Lung microvascular endothelial cell (primary cell): Measurements from ENCODE around the gene ZSCAN22. TPM values are rescaled to one million over a fixed set of nuclear protein-coding genes. Genes with fewer than 3 reads are reported as not detected.

Source experiments
- DNase-seq, 2 donors: peaks; one replicate each; pipeline versions ENCODE4 v3.0.0 to v3.0.0-alpha.2; 2010; ENCODE audit warnings: low read depth in 2 of 2
- total RNA-seq: library from RNA; depleted of rRNA; stranded (reverse); fragments of >200 nt; gene quantifications from 2 replicates; pipeline ENCODE4 v1.2.1, GENCODE V29; 2014

The ZSCAN22 gene
- total RNA-seq, 1 donor from 2014 or later = 2.0 TPM

- no peak for DNase-seq
Observed at GRCh38 chr19:58351558-58351878, 24.7 kb downstream of the ZSCAN22 start.

GRCh38 chr19:58351990-58352755, 25.4 kb downstream of the ZSCAN22 start:
- DNase-seq = no peak

- DNase-seq = no peak
Observed at GRCh38 chr19:58352760-58353671, 26.2 kb downstream of the ZSCAN22 start, which contains the start of gene A1BG. Gene A1BG, minus strand, starts transcription at chr19:58353492. Its CDS starts 55 bp downstream, at chr19:58353437.

- no peak for DNase-seq
Observed at GRCh38 chr19:58353717-58354477, 27.1 kb downstream of the ZSCAN22 start.

DNA sequence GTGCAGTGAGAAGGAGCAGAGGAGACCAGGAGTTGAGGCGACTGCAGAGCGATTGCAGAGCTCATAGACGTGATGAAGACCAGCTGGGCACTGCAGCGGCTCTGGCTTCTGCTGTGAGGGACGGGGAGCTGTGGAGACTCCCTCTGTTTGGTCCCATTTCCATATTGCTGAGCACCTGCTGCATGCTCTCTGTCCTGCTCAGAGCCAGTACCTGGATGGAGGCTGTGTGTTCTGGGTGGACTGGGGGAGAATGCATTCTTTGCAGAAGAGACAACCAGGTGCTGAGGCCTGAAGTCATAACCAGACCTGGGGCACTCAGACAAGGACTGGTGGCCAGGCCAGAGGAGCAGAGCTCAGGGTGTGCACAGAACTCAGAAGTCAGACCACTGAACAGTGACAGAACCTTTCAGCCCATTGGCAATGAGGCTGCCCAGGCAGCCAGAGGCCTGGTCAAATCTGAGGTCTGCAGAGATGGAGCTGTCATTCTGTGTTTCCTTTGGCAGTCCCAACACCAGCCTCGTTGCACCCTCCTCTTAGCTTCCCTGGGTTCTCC, 27.8 kb downstream of the ZSCAN22 start:
- no peak for DNase-seq

- no peak for DNase-seq
Observed at GRCh38 chr19:58355215-58355796, 28.5 kb downstream of the ZSCAN22 start.

DNA sequence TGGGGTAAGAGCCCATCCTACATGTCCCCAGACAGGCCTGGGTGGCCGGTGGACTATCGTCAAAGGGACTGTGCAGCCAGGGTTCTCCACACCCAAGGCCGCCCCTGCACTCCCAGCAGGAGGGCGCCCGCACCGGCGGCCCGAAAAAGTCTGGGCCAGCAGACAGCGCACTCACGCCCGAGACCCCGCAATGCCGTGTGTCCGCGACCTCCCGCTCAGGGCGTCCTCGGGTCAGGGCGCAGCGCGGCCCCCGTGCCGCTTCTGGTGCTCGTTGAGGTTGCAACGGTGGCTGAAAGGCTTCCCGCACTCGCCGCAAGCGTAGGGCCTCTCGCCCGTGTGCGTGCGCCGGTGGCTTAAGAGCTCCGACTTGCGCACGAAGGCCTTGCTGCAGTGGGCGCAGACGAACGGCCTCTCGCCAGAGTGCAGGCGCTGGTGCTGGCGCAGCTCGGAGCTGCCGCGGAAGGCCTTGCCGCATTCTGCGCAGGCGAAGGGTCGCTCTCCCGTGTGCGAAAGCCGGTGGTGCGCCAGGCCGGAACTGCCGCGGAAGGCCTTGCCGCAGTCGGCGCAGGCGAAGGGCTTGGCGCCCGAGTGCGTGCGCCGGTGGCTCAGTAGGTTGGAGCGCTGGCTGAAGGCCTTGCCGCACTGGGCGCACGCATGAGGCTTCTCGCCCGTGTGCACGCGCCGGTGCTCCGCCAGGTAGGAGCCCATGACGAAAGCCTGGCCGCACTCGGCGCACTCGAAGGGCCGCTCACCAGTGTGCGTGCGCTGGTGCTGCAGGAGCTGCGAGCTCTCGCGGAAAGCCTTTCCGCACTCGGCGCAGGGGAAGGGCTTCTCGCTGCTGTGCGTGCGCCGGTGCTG, 29.3 kb downstream of the ZSCAN22 start:
- DNase-seq = peak; percentile 48 to 53

GRCh38 chr19:58356766-58357480, 30.1 kb downstream of the ZSCAN22 start:
- peak; percentile 13 to 29 for DNase-seq

GRCh38 chr19:58357481-58358145, 30.8 kb downstream of the ZSCAN22 start:
- no peak for DNase-seq

- DNase-seq = peak; percentile 60 to 76
Observed at GRCh38 chr19:58361900-58362271, 35.1 kb downstream of the ZSCAN22 start.

GRCh38 chr19:58362272-58362994, 35.6 kb downstream of the ZSCAN22 start, which contains the start of gene ZNF497:
Gene ZNF497, minus strand, starts transcription at chr19:58362751. Its CDS starts 5,116 bp downstream, at chr19:58357635.
- peak; percentile 97 to 98 for DNase-seq

- DNase-seq = no peak
Observed at GRCh38 chr19:58364146-58364545, 37.4 kb downstream of the ZSCAN22 start.

DNA sequence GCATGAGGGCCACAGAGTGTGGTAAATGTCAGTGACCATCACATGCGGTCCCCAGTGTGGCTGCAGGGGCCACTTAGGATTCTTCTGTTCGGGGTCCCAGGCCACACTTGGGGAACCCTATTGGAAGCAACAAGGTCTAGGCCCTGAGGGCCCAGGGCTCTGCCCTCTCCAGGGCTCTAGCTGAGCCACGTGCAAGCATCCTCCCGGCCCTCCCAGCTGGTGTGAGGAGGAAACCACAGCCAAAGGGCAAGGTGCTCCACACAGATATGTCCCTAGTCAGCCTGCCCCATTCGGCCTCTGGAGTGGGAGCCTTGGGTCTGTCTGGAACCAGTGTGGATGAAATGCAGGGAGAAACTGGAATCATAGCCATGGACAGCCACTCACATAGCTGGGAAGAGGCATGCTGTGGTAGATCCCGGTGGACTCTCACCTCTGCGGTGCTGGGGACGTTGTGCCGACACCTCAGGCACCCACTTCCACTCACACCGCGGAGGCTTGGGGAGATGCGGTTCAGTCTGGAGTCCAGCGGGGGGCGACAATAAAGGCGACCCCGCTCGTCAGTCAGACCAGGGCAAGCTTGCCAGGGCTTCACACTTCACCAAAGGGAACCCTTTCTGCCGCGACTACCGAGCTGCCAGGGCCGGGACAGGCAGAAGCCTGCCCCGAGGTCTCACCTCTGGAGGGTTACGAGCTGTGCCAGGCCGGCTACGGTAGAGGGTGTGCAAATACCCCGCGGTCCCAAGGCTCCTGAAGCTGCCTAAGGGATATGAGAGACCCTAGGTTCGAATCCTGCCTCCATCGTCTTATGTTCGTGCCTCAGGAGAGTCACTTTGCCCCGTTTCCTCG, 40.0 kb downstream of the ZSCAN22 start:
- no peak for DNase-seq

DNA sequence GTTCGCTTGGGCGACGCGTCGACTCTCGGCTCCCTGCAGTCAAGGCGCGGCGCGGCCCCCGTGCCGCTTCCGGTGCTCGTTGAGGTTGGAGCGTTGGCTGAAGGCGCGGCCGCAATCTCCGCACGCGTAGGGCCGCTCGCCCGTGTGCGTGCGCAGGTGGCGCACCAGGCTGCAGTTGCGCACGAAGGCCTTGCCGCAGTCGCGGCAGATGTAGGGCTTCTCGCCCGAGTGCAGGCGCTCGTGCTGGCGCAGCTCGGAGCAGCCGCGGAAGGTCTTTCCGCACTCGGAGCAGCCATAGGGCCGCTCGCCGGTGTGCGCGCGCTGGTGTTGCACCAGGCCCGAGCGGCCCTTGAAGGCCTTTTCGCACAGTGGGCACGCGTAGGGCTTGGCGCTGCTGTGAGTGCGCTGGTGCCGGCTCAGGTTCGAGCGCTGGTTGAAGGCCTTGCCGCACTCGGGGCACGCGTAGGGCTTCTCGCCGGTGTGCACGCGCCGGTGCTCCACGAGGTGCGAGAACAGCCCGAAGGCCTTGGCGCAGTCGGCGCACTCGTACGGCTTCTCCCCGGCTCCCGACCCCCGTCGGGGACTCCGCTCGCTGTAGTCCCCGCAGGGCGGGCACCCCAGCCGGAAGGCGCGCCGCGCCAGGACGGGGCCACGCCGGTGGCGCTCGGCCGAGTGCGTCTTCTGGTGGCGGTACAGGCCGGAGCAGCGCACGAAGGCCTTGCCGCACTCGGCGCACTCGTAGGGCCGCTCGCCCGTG, 41.1 kb downstream of the ZSCAN22 start:
- no peak for DNase-seq

DNA sequence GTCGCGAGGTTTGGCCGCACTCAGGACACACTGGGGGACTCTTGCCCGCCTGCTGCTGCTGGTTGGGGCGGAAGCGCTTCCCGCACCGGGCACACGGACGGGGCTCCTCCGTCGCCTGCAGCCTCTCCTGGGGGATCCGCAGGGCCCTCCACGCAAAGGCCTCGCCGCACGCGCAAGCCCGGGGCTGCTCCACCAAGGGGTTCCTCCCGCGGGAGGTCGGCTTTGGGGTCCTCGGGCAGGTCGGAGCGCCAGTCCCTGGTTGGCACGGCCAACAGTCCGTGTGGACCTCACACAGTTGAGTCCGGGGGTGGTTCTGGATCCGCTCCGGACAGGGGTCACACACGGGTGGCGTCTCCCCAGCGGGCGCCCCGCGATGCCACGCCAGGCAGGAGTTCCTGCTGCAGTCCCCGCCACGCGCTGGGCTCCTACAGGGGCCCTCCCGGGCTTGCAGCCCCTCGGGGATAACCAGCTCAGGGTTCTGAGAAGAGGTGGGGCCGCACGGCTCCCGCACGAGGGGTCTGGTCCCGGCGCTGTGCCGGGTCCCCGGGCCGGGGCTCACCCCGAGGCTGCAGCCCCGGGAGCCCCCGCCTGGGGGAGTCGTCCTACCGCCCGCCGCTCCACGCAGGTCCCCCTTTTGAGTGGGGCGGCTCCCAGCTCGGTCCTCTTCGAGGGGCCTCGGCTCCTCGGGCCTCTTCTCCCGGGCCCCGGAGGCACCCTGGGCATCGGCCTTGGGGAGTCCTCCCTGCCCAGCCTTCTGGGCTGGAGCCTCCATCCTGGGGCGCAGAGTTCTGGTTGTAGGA, 42.0 kb downstream of the ZSCAN22 start:
- no peak for DNase-seq
